Measurements from ENCODE around the gene IKZF2.

Gene IKZF2

DNA sequence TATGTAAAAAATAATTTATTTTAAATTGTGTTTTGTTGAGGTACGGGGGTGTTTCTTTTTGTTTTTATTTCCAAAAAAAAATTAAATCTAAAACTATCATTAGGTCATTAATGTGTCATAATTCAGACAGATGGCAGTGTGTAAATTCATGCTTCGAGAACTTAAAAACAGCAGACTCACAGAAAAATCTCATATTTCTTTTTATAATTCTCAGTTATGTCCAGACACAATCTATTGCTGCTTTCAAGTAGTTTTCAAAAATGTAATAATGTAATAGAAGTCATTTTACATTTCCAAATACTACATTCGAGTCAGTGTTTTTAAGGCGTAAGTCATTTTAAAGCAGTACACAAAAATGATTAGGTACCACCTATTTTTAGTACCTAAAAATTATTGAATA is 14.3 kb downstream of the IKZF2 start:
- Histone ChIP-seq H3K27ac (ENCODE audit: low read depth, low read length) (no peak overlapping the region), H3K4me3 (ENCODE audit: low read depth in 1 of 2, low read length in 2 of 2) (no peak overlapping the region), H3K9me3 (ENCODE audit: control insufficient read depth in 1 of 2, low read length in 2 of 2) (no peaks in the 10 kb centered on the region), H3K9ac (ENCODE audit: low read depth in 1 of 2, low read length in 2 of 2) (no peak overlapping the region), H3K4me1 (ENCODE audit: control insufficient read depth in 1 of 2, insufficient read depth in 2 of 2, low read length in 2 of 2) (no peaks in the 10 kb centered on the region), H3K27me3 (ENCODE audit: control insufficient read depth in 1 of 2, insufficient read depth in 2 of 2, low read length in 2 of 2) (no peaks in the 10 kb centered on the region), H3K36me3 (ENCODE audit: control insufficient read depth in 1 of 2, insufficient read depth in 2 of 2, low read length in 2 of 2) (no peaks in the 10 kb centered on the region)

DNA sequence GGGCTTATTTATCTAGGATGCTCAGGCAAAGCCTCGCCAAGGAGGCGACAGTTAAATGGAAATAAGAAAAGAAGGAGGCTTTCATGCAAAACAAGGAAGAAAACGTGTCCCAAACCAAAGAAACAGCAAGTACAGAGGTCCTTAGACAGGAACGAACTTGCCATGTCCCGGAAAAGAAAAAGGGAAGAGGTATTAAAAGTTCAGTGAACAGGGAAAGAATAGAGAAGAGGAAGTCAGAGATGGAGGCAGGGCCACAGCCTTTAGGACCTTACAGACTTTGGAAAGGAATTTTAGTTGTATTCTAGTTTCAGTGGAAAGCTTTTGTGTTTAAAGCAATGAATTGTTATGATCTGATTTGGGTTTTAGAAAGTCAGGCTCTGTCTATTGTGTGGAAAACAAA is 22.1 kb downstream of the IKZF2 start:
- Histone ChIP-seq H3K36me3 (ENCODE audit: control insufficient read depth in 1 of 2, insufficient read depth in 2 of 2, low read length in 2 of 2) (no peaks in the 10 kb centered on the region), H3K27ac (ENCODE audit: low read depth, low read length) (no peak overlapping the region), H3K9ac (ENCODE audit: low read depth in 1 of 2, low read length in 2 of 2) (no peak overlapping the region), H3K4me1 (ENCODE audit: control insufficient read depth in 1 of 2, insufficient read depth in 2 of 2, low read length in 2 of 2) (no peaks in the 10 kb centered on the region), H3K4me3 (ENCODE audit: low read depth in 1 of 2, low read length in 2 of 2) (no peak overlapping the region), H3K9me3 (ENCODE audit: control insufficient read depth in 1 of 2, low read length in 2 of 2) (no peaks in the 10 kb centered on the region), H3K27me3 (ENCODE audit: control insufficient read depth in 1 of 2, insufficient read depth in 2 of 2, low read length in 2 of 2) (no peaks in the 10 kb centered on the region)

DNA sequence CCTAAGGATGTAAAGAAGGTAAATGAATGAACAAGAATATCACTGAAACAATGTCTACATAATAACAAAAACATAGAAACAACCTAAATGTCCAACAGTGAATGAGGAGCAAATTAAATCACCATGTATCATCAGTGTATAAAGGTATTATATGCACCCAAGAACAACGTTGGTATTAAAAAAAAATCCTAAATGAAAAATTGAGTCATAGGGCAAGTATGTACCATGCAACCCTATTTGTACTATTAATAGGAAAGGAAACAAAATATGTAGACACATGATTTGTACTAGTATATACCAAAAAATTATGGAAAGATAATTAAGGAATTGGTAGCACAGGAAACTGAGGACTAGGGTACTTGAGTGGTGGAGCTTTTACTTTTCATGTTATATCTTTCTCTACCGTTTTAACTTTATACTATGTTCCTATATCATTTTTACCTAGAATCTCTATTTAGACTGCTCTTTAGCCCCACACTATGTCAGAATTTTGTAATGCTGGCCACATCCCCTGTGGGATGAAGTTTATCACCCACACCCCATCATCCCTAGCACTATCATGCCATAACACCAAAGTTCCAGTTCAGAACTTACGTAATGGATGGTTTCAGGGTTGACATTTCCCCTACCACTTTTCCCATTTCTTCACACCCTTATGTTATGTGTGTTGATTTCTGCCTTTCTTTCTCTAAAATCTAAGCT is 25.6 kb downstream of the IKZF2 start:
- Histone ChIP-seq H3K27me3 (ENCODE audit: control insufficient read depth in 1 of 2, insufficient read depth in 2 of 2, low read length in 2 of 2) (no peaks in the 10 kb centered on the region), H3K9ac (ENCODE audit: low read depth in 1 of 2, low read length in 2 of 2) (no peak overlapping the region)

DNA sequence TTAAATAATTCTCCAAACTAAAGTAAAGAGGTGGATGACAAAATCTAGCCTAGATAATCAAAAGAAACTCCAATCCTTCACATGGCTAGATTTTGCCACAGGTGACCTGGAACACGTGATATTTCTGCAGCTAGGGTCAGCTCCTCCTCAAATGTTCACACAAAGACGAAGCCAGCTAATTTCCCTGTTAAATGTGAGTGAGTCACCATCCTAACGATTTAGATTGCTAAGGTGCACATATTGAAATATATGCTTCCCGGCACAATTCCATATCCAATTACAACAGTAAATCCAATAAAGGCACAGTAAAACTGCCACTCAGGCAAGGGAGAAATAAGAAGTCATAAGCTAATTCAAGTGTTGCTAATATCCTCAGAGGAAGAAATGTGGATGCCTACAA is 28.7 kb downstream of the IKZF2 start:
- no peak overlapping the region for H3K27ac ChIP-seq (ENCODE audit: low read depth, low read length)
- no peak overlapping the region for H3K4me3 ChIP-seq (ENCODE audit: low read depth in 1 of 2, low read length in 2 of 2)
- no peaks in the 10 kb centered on the region for H3K36me3 ChIP-seq (ENCODE audit: control insufficient read depth in 1 of 2, insufficient read depth in 2 of 2, low read length in 2 of 2)
- no peaks in the 10 kb centered on the region for H3K4me1 ChIP-seq (ENCODE audit: control insufficient read depth in 1 of 2, insufficient read depth in 2 of 2, low read length in 2 of 2)
- H3K9me3 ChIP-seq (ENCODE audit: control insufficient read depth in 1 of 2, low read length in 2 of 2): no peaks in the 10 kb centered on the region
- no peaks in the 10 kb centered on the region for H3K27me3 ChIP-seq (ENCODE audit: control insufficient read depth in 1 of 2, insufficient read depth in 2 of 2, low read length in 2 of 2)
- H3K9ac ChIP-seq (ENCODE audit: low read depth in 1 of 2, low read length in 2 of 2): no peak overlapping the region

More for the DNA sequence above, 25.6 kb downstream of the IKZF2 start:
- no peaks in the 10 kb centered on the region for H3K4me1 ChIP-seq (ENCODE audit: control insufficient read depth in 1 of 2, insufficient read depth in 2 of 2, low read length in 2 of 2)
- H3K4me3 ChIP-seq (ENCODE audit: low read depth in 1 of 2, low read length in 2 of 2): no peak overlapping the region
- no peaks in the 10 kb centered on the region for H3K9me3 ChIP-seq (ENCODE audit: control insufficient read depth in 1 of 2, low read length in 2 of 2)
- H3K27ac ChIP-seq (ENCODE audit: low read depth, low read length): no peak overlapping the region
- H3K36me3 ChIP-seq (ENCODE audit: control insufficient read depth in 1 of 2, insufficient read depth in 2 of 2, low read length in 2 of 2): no peaks in the 10 kb centered on the region

DNA sequence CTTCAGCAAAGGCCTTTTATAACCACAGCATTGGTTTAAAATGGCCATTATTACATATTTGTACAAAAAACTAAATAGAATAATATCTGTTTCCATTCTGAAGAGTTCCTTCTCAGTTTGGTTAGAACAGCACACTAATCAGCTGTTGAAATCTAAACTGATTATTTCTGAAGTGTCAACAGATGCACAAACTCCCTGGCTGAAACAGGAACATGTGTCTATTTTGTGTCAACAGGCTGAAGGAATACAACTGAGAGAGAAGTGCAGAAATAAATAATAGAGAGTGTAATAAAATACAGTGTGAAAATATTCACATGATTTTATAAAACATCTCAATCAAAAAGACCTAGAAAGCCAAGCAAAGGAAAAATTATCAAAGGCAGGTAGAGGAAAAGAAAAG is 29.7 kb downstream of the IKZF2 start:
- H3K36me3 ChIP-seq (ENCODE audit: control insufficient read depth in 1 of 2, insufficient read depth in 2 of 2, low read length in 2 of 2): no peaks in the 10 kb centered on the region
- no peak overlapping the region for H3K27ac ChIP-seq (ENCODE audit: low read depth, low read length)
- H3K4me3 ChIP-seq (ENCODE audit: low read depth in 1 of 2, low read length in 2 of 2): no peak overlapping the region
- H3K9me3 ChIP-seq (ENCODE audit: control insufficient read depth in 1 of 2, low read length in 2 of 2): no peaks in the 10 kb centered on the region
- no peak overlapping the region for H3K9ac ChIP-seq (ENCODE audit: low read depth in 1 of 2, low read length in 2 of 2)
- H3K4me1 ChIP-seq (ENCODE audit: control insufficient read depth in 1 of 2, insufficient read depth in 2 of 2, low read length in 2 of 2): no peaks in the 10 kb centered on the region
- H3K27me3 ChIP-seq (ENCODE audit: control insufficient read depth in 1 of 2, insufficient read depth in 2 of 2, low read length in 2 of 2): no peaks in the 10 kb centered on the region

DNA sequence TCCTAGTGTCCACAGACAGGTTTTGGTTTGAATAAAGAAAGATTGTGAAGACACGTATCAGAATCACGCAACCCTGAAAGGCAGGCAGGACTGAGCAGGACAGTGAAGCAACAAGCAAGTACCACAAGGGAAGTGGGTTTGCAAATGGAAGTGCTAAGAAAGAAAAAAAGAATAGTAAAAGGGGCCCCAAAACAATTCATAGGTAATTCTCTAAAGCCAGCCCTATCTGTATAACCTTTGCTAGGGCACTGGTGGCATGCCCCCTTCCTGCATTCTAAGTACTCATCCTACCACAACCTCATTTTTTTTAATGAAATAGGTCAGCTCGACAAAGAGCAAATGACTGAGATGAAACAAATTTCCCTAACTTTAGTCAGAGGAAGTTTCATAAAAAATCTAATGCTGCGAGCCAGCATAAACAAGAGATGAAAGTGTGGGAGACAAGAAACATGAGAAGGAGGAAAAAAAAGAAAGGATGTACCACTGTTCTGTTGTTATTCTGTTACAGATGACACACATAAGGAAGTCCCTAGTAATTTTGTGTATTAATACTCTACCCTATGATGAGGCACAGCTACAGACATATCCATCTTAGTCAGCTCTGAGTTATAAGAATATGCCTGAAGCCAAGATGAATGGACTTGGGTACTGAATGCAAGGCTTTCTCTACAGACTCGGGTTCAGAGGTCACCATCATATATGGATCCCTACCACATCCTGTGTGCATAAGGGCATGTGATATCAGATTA is 32.2 kb downstream of the IKZF2 start:
- no peaks in the 10 kb centered on the region for H3K27me3 ChIP-seq (ENCODE audit: control insufficient read depth in 1 of 2, insufficient read depth in 2 of 2, low read length in 2 of 2)
- H3K27ac ChIP-seq (ENCODE audit: low read depth, low read length): no peak overlapping the region
- no peaks in the 10 kb centered on the region for H3K4me1 ChIP-seq (ENCODE audit: control insufficient read depth in 1 of 2, insufficient read depth in 2 of 2, low read length in 2 of 2)
- no peak overlapping the region for H3K4me3 ChIP-seq (ENCODE audit: low read depth in 1 of 2, low read length in 2 of 2)
- H3K9me3 ChIP-seq (ENCODE audit: control insufficient read depth in 1 of 2, low read length in 2 of 2): no peaks in the 10 kb centered on the region
- no peak overlapping the region for H3K9ac ChIP-seq (ENCODE audit: low read depth in 1 of 2, low read length in 2 of 2)
- no peaks in the 10 kb centered on the region for H3K36me3 ChIP-seq (ENCODE audit: control insufficient read depth in 1 of 2, insufficient read depth in 2 of 2, low read length in 2 of 2)

DNA sequence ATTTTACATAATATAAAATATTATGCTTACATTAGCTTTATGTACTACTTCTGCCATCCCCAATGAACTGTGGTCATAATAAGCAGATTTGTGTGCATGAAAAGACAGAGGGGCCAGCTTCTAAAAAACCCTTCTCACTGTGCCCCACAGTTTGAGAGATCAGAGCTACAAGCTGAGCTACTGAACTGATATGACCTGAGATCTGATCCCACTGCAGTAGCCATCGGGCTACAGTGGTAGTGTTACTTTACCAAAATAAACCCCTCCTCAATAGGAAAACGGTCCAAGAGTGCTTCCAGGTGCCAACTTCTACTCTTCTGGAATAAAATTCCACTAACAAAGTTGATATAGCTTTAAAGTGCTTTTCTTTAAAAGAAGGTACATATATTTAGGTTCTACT is 43.1 kb downstream of the IKZF2 start:
- peaks cover 0 to 4% of the 10 kb centered on the region in 2 donors for H3K4me1 ChIP-seq (ENCODE audit: control insufficient read depth in 1 of 2, insufficient read depth in 2 of 2, low read length in 2 of 2)
- no peaks in the 10 kb centered on the region for H3K36me3 ChIP-seq (ENCODE audit: control insufficient read depth in 1 of 2, insufficient read depth in 2 of 2, low read length in 2 of 2)
- H3K27me3 ChIP-seq (ENCODE audit: control insufficient read depth in 1 of 2, insufficient read depth in 2 of 2, low read length in 2 of 2): no peaks in the 10 kb centered on the region
- H3K4me3 ChIP-seq (ENCODE audit: low read depth in 1 of 2, low read length in 2 of 2): no peak overlapping the region
- no peak overlapping the region for H3K27ac ChIP-seq (ENCODE audit: low read depth, low read length)
- H3K9ac ChIP-seq (ENCODE audit: low read depth in 1 of 2, low read length in 2 of 2): no peak overlapping the region
- H3K9me3 ChIP-seq (ENCODE audit: control insufficient read depth in 1 of 2, low read length in 2 of 2): no peaks in the 10 kb centered on the region

DNA sequence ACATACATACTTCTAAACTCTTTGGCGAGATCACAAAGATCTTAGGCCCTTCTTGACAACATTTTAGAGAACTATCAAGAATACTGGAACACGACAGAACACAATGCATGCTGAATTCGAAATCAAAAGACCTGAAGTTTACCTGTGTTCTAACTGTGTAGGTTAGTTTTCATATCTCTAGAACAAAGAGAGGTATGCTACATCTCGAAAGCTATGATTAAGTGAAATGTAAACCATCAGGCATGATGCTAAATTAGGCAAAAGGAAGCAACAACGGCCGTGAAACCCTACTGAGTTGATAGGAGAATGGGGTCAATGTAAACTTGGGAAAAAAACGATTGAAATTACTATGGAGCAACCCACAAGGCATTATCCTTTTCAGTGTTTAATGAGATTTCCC is 43.7 kb downstream of the IKZF2 start:
- H3K4me1 ChIP-seq (ENCODE audit: control insufficient read depth in 1 of 2, insufficient read depth in 2 of 2, low read length in 2 of 2): peaks cover 0 to 8% of the 10 kb centered on the region in 2 donors
- H3K4me3 ChIP-seq (ENCODE audit: low read depth in 1 of 2, low read length in 2 of 2): no peak overlapping the region
- H3K27me3 ChIP-seq (ENCODE audit: control insufficient read depth in 1 of 2, insufficient read depth in 2 of 2, low read length in 2 of 2): no peaks in the 10 kb centered on the region
- H3K27ac ChIP-seq (ENCODE audit: low read depth, low read length): no peak overlapping the region
- no peaks in the 10 kb centered on the region for H3K9me3 ChIP-seq (ENCODE audit: control insufficient read depth in 1 of 2, low read length in 2 of 2)
- H3K36me3 ChIP-seq (ENCODE audit: control insufficient read depth in 1 of 2, insufficient read depth in 2 of 2, low read length in 2 of 2): no peaks in the 10 kb centered on the region
- no peak overlapping the region for H3K9ac ChIP-seq (ENCODE audit: low read depth in 1 of 2, low read length in 2 of 2)

DNA sequence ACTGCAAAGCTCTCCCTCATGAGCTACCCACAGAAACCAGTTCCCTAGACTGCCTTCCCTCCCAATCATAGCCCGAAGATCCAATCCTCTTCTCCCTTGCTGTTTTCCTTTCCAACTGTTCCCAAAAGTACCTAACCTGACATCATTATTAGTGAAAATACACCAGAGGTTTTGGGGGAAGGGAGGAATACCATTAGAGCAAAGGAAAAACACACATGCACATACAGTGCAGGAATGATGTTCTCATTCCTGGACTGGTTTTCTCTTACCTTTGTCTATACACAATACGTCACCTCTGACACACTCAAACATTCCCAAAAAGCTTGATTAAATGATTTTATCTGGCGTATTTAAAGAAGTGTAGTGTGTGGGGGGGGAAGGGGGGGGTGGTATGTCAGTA is 46.2 kb downstream of the IKZF2 start:
- H3K36me3 ChIP-seq (ENCODE audit: control insufficient read depth in 1 of 2, insufficient read depth in 2 of 2, low read length in 2 of 2): no peaks in the 10 kb centered on the region
- no peak overlapping the region for H3K27ac ChIP-seq (ENCODE audit: low read depth, low read length)
- peaks cover 0 to 9% of the 10 kb centered on the region in 2 donors for H3K4me1 ChIP-seq (ENCODE audit: control insufficient read depth in 1 of 2, insufficient read depth in 2 of 2, low read length in 2 of 2)
- no peaks in the 10 kb centered on the region for H3K9me3 ChIP-seq (ENCODE audit: control insufficient read depth in 1 of 2, low read length in 2 of 2)
- no peaks in the 10 kb centered on the region for H3K27me3 ChIP-seq (ENCODE audit: control insufficient read depth in 1 of 2, insufficient read depth in 2 of 2, low read length in 2 of 2)
- H3K9ac ChIP-seq (ENCODE audit: low read depth in 1 of 2, low read length in 2 of 2): no peak overlapping the region
- no peak overlapping the region for H3K4me3 ChIP-seq (ENCODE audit: low read depth in 1 of 2, low read length in 2 of 2)

DNA sequence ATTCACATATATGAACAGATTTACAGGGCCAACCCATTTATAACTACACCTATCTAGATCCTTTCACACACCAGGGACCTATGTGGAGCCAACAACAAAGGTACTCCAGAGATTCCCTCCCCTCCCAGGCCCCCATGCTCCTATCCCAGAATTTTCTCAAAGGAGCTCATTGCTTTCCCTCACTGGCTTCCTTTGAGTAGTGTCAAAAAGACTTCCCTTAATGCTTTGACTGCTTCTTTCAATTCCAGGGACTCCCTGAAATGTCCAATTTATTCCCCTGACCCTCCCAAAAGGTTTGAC is 46.6 kb downstream of the IKZF2 start:
- Histone ChIP-seq H3K4me1 (ENCODE audit: control insufficient read depth in 1 of 2, insufficient read depth in 2 of 2, low read length in 2 of 2) (peaks cover 0 to 9% of the 10 kb centered on the region in 2 donors), H3K9me3 (ENCODE audit: control insufficient read depth in 1 of 2, low read length in 2 of 2) (no peaks in the 10 kb centered on the region), H3K4me3 (ENCODE audit: low read depth in 1 of 2, low read length in 2 of 2) (no peak overlapping the region), H3K27me3 (ENCODE audit: control insufficient read depth in 1 of 2, insufficient read depth in 2 of 2, low read length in 2 of 2) (no peaks in the 10 kb centered on the region), H3K9ac (ENCODE audit: low read depth in 1 of 2, low read length in 2 of 2) (no peak overlapping the region), H3K27ac (ENCODE audit: low read depth, low read length) (no peak overlapping the region), H3K36me3 (ENCODE audit: control insufficient read depth in 1 of 2, insufficient read depth in 2 of 2, low read length in 2 of 2) (no peaks in the 10 kb centered on the region)
